ENCODE data around the gene FNBP1. TPM values are rescaled to one million over a fixed set of nuclear protein-coding genes. Genes with fewer than 3 reads are reported as not detected.

FNBP1 gene
- total RNA-seq, 1 experiment from 2014 or later = 30.8 TPM

DNA sequence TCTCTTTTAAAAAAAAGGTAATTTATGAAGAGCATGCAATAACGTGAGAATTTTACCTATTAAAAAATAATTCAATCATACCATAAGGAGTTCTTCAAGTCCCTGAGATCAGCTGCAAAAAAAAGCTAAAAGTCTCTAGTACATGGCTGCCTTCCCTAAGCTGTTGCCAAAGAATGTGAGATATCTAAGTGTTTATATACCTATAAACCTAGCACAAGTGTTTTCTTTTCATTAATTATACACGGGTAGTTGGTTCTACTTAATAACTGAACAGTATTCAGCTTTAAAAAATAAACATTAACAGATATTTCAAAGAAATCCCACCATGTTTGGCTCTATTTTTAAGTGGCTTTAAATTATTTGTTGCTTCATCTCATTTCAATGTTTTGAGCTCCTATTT, 25.9 kb downstream of the FNBP1 start:
- ChIA-PET CTCF (no interaction called here), POLR2A (ENCODE audit: unreplicated experiment) (no interaction called here)
- H3K36me3 ChIP-seq (ENCODE audit: low read depth, low read length) = peaks cover 6% of the 10 kb centered on the region; the same call in 1 of the 2 replicates
- no peaks in the 10 kb centered on the region for H3K9me2 ChIP-seq (replicated peaks; ENCODE audit: low read length)
- H3K4me1 ChIP-seq (ENCODE audit: insufficient read depth, low read length) = peaks cover 14% of the 10 kb centered on the region
- no peak overlapping the region for H2AFZ ChIP-seq (ENCODE audit: low read length)
- H3K79me2 ChIP-seq (ENCODE audit: low read length) = peaks cover 83% of the 10 kb centered on the region
- TF ChIP-seq, protein P1, sequence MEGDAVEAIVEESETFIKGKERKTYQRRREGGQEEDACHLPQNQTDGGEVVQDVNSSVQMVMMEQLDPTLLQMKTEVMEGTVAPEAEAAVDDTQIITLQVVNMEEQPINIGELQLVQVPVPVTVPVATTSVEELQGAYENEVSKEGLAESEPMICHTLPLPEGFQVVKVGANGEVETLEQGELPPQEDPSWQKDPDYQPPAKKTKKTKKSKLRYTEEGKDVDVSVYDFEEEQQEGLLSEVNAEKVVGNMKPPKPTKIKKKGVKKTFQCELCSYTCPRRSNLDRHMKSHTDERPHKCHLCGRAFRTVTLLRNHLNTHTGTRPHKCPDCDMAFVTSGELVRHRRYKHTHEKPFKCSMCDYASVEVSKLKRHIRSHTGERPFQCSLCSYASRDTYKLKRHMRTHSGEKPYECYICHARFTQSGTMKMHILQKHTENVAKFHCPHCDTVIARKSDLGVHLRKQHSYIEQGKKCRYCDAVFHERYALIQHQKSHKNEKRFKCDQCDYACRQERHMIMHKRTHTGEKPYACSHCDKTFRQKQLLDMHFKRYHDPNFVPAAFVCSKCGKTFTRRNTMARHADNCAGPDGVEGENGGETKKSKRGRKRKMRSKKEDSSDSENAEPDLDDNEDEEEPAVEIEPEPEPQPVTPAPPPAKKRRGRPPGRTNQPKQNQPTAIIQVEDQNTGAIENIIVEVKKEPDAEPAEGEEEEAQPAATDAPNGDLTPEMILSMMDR (conservative IDR thresholded peaks at IDR 0.05; ENCODE audit: low read depth, low read length) = no peak
- TF ChIP-seq EZH2phosphoT487 (IDR thresholded peaks at IDR 0.05; ENCODE audit: borderline replicate concordance, low read length) (no peak), EZH2 (IDR thresholded peaks at IDR 0.05; ENCODE audit: low read length, unreplicated experiment) (no peak)
- BruUV-seq (replicated peaks) = no TSS peak
- no peak overlapping the region for H3K27ac ChIP-seq (ENCODE audit: low read length)
- H3K27me3 ChIP-seq (ENCODE audit: low read length) = no peaks in the 10 kb centered on the region
- no peak for ATAC-seq
- intact Hi-C loops (cut with micrococcal nuclease) = no loop called here
- H3K4me2 ChIP-seq (ENCODE audit: low read length) = no peak overlapping the region
- no peaks in the 10 kb centered on the region for H3F3A ChIP-seq (ENCODE audit: low read length, unreplicated experiment)
- no peak overlapping the region for H3K4me3 ChIP-seq (ENCODE audit: low read length)
- H3K9me3 ChIP-seq (ENCODE audit: low read length) = no peaks in the 10 kb centered on the region
- H3K9ac ChIP-seq (ENCODE audit: low read length) = no peak overlapping the region
- no peaks in the 10 kb centered on the region for H4K20me1 ChIP-seq (ENCODE audit: low read length)
- no peak for DNase-seq

DNA sequence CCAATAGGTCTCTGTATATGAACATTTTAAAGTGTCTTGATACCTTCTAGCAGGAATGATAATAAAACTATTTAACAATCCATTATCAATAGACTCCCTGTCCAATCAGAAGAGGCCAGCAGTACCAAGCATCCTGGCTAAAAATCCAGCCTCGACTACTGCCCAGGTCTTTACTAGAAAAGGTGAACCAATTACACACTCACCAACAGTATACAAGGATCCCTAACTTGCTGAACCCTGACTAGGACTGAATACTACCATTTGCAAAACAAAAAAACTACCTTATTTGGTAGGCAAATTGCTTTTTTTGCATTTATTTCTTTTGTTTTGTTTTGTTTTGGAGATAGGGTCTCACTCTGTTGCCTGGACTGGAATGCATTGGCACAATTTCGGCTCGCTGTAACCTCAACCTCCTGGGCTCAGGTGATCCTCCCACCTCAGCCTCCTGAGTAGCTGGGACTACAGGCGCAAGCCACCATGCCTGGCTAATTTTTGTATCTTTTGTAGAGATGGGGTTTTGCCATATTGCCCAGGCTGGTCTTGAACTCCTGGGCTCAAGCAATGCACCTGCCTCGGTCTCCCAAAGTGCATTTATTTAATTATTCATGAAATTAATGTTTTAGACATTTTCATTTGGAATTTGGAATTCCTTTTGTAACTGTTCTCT, 27.5 kb downstream of the FNBP1 start:
- ChIA-PET CTCF (no interaction called here), POLR2A (ENCODE audit: unreplicated experiment) (no interaction called here)
- no peaks in the 10 kb centered on the region for H4K20me1 ChIP-seq (ENCODE audit: low read length)
- intact Hi-C loops (cut with micrococcal nuclease) = no loop called here
- H3K27ac ChIP-seq (ENCODE audit: low read length) = no peak overlapping the region
- H3K79me2 ChIP-seq (ENCODE audit: low read length) = peaks cover 78% of the 10 kb centered on the region
- H3K4me1 ChIP-seq (ENCODE audit: insufficient read depth, low read length) = peaks cover under 1% of the 10 kb centered on the region; the same call in 1 of the 2 replicates
- TF ChIP-seq EZH2 (IDR thresholded peaks at IDR 0.05; ENCODE audit: low read length, unreplicated experiment) (no peak), EZH2phosphoT487 (IDR thresholded peaks at IDR 0.05; ENCODE audit: borderline replicate concordance, low read length) (no peak)
- TF ChIP-seq, protein P1 (conservative IDR thresholded peaks at IDR 0.05; ENCODE audit: low read depth, low read length) = no peak
- no peak overlapping the region for H3K4me2 ChIP-seq (ENCODE audit: low read length)
- H3K27me3 ChIP-seq (ENCODE audit: low read length) = no peaks in the 10 kb centered on the region
- H3K4me3 ChIP-seq (ENCODE audit: low read length) = no peak overlapping the region
- H3K9me2 ChIP-seq (replicated peaks; ENCODE audit: low read length) = no peaks in the 10 kb centered on the region
- no peak overlapping the region for H3K9ac ChIP-seq (ENCODE audit: low read length)
- no peak overlapping the region for H2AFZ ChIP-seq (ENCODE audit: low read length)
- H3F3A ChIP-seq (ENCODE audit: low read length, unreplicated experiment) = no peaks in the 10 kb centered on the region
- no TSS peak for BruUV-seq (replicated peaks)
- ATAC-seq = no peak
- peaks cover 11% of the 10 kb centered on the region; the same call in 1 of the 2 replicates for H3K36me3 ChIP-seq (ENCODE audit: low read depth, low read length)
- DNase-seq = no peak
- 0 out of 2 replicates have a peak, but pooled peaks cover 7% of the 10 kb centered on the region for H3K9me3 ChIP-seq (ENCODE audit: low read length)

DNA sequence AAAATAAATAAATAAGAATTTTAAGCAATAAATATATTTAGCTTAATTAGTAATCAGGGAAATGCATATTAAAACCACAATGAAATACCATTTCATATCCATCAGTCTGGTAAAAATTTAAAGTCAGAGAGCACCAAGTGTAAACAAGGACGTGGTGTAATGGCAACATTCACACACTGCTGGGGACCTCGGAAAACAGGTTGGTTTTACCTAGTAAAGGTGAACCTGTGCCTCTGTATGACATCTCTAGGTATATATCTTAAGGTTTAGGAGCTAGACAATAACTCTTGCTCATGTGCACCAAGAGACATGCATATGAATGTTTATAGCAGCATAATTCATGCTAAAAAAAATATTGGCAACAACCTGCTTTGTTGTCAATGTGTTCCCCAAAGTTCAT, 29.7 kb downstream of the FNBP1 start:
- CTCF ChIA-PET = no interaction called here
- no peaks in the 10 kb centered on the region for H3K9me2 ChIP-seq (replicated peaks; ENCODE audit: low read length)
- no peaks in the 10 kb centered on the region for H3K27me3 ChIP-seq (ENCODE audit: low read length)
- ATAC-seq = no peak
- POLR2A ChIA-PET (ENCODE audit: unreplicated experiment) = no interaction called here
- H3K9ac ChIP-seq (ENCODE audit: low read length) = no peak overlapping the region
- H3F3A ChIP-seq (ENCODE audit: low read length, unreplicated experiment) = no peaks in the 10 kb centered on the region
- no TSS peak for BruUV-seq (replicated peaks)
- no peak overlapping the region for H3K4me2 ChIP-seq (ENCODE audit: low read length)
- no peaks in the 10 kb centered on the region for H4K20me1 ChIP-seq (ENCODE audit: low read length)
- H3K36me3 ChIP-seq (ENCODE audit: low read depth, low read length) = peaks cover 11% of the 10 kb centered on the region; the same call in 1 of the 2 replicates
- H2AFZ ChIP-seq (ENCODE audit: low read length) = no peak overlapping the region
- no peak overlapping the region for H3K27ac ChIP-seq (ENCODE audit: low read length)
- 0 out of 2 replicates have a peak, but pooled peaks cover 7% of the 10 kb centered on the region for H3K9me3 ChIP-seq (ENCODE audit: low read length)
- no peaks in the 10 kb centered on the region for H3K4me1 ChIP-seq (ENCODE audit: insufficient read depth, low read length)
- DNase-seq = no peak
- H3K79me2 ChIP-seq (ENCODE audit: low read length) = peaks cover 75% of the 10 kb centered on the region
- intact Hi-C loops (cut with micrococcal nuclease) = no loop called here
- TF ChIP-seq EZH2 (IDR thresholded peaks at IDR 0.05; ENCODE audit: low read length, unreplicated experiment) = no peak
- TF ChIP-seq, protein P1 (conservative IDR thresholded peaks at IDR 0.05; ENCODE audit: low read depth, low read length) = no peak
- no peak for TF ChIP-seq EZH2phosphoT487 (IDR thresholded peaks at IDR 0.05; ENCODE audit: borderline replicate concordance, low read length)
- no peak overlapping the region for H3K4me3 ChIP-seq (ENCODE audit: low read length)
